ENCODE data around the gene PCDHB12. TPM values are rescaled to one million over a fixed set of nuclear protein-coding genes. Genes with fewer than 3 reads are reported as not detected.

PCDHB12 gene
- total and polyA plus RNA-seq, 9 of the 15 experiments (the other 6 are each of a cell fraction or from before 2014, with no cell fraction given): not detected

- ATAC-seq (no peak), FAIRE-seq (no peak), DNase-seq (ENCODE audit: extremely low read depth in 1 of 4, low spot score in 3 of 4) (no peak)
- Histone ChIP-seq H3K27ac (ENCODE audit: extremely low read depth, low read depth, low read length) (no peak overlapping the region), H3K27me3 (ENCODE audit: control insufficient read depth in 2 of 2, insufficient read depth in 2 of 2, low read length in 2 of 2) (peaks cover 2 to 22% of the 10 kb centered on the region in 2 experiments; a peak in 2 of 5 replicates), H3K9ac (ENCODE audit: insufficient read depth in 1 of 2, low read depth in 2 of 2, low read length in 2 of 2) (no peak overlapping the region), H3K36me3 (ENCODE audit: control insufficient read depth, insufficient read depth, low read length) (no peaks in the 10 kb centered on the region), H3K4me3 (no peak overlapping the region), H2AFZ (ENCODE audit: low read depth, low read length) (no peak overlapping the region), H3K9me3 (replicated peaks; ENCODE audit: control insufficient read depth, insufficient read depth, low read depth, low read length) (no peaks in the 10 kb centered on the region), H4K20me1 (replicated peaks; ENCODE audit: control insufficient read depth, insufficient read depth, low read length) (no peaks in the 10 kb centered on the region), H3K79me2 (ENCODE audit: control insufficient read depth, insufficient read depth, low read length) (no peaks in the 10 kb centered on the region), H3K4me2 (ENCODE audit: insufficient read depth, low read length) (no peak overlapping the region), H3K4me1 (replicated peaks in 1 of 2; ENCODE audit: control insufficient read depth in 2 of 2, insufficient read depth in 2 of 2, low read length in 2 of 2) (peaks cover 0 to 12% of the 10 kb centered on the region in 2 experiments; a peak in 1 of 5 replicates), H3K9me1 (ENCODE audit: control insufficient read depth, insufficient read depth, low read length) (no peaks in the 10 kb centered on the region)
- in situ Hi-C loops (cut with MboI): loop anchor here (10.0 kb wide), 1 partner anchor 328 kb away; no protein-coding TSS in a partner anchor
- ChIA-PET CTCF (ENCODE audit: low intra/inter-chr PET ratio) (no interaction called here), POLR2A (no interaction called here)
- WGBS (ENCODE audit: insufficient coverage, low coverage, missing lambda C conversion rate): 5% methylated on average over 32 of the region's 32 CpGs
- BruUV-seq (replicated peaks): no TSS peak
- TF ChIP-seq XRCC3 (IDR thresholded peaks at IDR 0.05) (no peak), PBX2 (CRISPR knock-in tag; IDR thresholded peaks at IDR 0.05; ENCODE audit: low read depth) (no peak), PBX2 (tag; conservative IDR thresholded peaks at IDR 0.05; ENCODE audit: low read depth) (no peak), NR2C2 (CRISPR knock-in tag; IDR thresholded peaks at IDR 0.05) (no peak), NR2C2 (tag; IDR thresholded peaks at IDR 0.05) (no peak), DLX4 (CRISPR knock-in tag; IDR thresholded peaks at IDR 0.05) (no peak), MAFG (tag; conservative IDR thresholded peaks at IDR 0.05) (peak; percentile 62), MAFF (IDR thresholded peaks at IDR 0.05; ENCODE audit: low read length) (peak; percentile 49; the same call in 1 of the 2 replicates), MAFK (IDR thresholded peaks at IDR 0.05; ENCODE audit: low read length) (peak; percentile 23; the same call in 1 of the 2 replicates), NFE2 (IDR thresholded peaks at IDR 0.05; ENCODE audit: low read depth) (peak; percentile 33; the same call in 1 of the 2 replicates), ELF1 (tag; IDR thresholded peaks at IDR 0.05) (no peak)
- intact Hi-C loops (cut with micrococcal nuclease): loop anchor here (10.0 kb wide), 1 partner anchor 278 kb away; no protein-coding TSS in a partner anchor
Measured at GRCh38 chr5:141236516-141237313, 28.2 kb downstream of the PCDHB12 start.
